ENCODE data around the gene TPD52L1. TPM values are rescaled to one million over a fixed set of nuclear protein-coding genes. Genes with fewer than 3 reads are reported as not detected.

Gene TPD52L1
- total RNA-seq, 1 donor from 2014 or later = 71.3 TPM

DNA sequence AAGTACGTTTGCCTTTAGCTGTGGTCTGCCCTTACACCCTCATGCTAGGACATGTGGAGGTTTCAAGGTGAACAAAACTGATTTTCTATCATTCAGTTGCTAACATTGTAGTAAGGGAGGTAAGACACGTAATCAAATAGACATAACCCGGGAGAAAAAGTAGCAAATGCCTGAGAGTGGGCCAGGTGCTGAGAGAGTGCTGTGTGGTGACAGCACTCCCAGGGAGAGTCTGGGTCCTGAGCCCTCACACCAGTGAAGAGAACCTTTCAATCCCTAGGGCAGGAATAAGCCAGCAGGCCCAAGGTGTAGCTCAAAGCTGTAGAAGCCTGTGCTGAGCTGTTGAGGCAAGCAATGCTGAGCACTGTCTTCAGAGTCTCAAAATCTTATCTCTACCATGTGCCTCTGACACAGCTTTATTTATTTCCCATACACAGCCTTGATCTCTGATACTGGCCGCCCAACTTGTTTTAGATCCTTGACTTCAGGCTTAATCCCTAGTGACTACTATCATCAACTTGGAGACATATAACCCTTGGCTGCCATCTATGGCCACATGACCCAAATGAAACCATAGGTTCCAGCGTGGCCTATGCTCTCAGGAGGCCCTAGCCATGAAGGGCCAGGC is 55.2 kb downstream of the TPD52L1 start:
- DNase-seq (ENCODE audit: low spot score) = no peak

DNA sequence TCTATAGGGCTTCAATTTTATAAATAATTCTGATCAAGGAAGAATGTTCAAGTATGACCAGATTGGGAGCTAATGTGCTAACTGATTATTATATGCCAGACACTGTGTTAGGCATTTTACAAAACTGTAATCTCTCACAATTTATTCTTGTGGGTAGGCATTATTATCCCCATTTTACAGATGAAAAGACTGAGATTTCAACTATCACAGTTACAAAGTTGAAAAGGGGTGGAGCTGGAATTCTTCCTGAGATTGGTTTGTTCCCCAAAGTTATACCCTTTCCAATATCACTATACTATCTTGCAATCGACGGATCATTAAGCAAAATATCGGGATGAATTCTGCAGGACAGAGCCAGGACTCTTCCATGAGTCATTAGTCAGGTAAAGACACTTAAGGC is 57.1 kb downstream of the TPD52L1 start:
- no peak for DNase-seq (ENCODE audit: low spot score)

DNA sequence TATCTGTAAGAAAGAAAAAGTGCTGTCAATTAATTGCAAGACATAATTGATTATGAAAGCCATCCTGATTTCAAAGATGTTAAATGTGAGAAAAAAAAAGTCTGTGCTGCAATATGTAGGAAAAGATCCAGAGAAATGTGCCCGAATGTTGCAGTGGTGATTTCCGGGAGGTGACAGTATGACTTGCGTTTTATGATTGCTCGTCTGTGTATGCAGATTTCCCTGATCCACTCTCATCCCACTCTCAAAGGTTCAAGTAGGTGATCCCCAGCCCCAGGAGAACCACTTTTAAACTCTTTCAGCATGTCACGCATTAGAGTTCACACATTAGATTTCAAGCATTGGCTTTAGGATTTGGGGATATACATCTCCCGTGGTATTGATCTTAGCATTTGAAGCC is 57.8 kb downstream of the TPD52L1 start:
- no peak for DNase-seq (ENCODE audit: low spot score)

DNA sequence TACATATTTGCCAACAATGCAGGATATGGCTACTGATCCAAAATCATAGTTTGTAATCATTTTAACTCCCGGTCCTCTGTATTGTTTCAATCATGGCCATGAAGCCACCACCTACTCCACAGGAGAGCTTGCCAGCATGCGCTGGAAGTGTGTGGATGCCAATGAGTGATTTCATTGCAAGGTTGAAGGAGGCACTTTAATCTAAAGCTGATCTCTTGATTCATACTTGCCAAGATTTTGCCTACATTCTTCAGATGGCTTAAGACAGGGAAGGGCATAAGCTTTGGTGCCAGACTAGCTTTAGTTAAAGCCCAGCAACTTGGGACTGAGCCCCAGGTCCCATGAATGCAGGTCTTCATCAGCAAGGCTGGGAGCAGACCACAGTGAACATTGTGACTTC is 58.8 kb downstream of the TPD52L1 start:
- DNase-seq (ENCODE audit: low spot score) = no peak

DNA sequence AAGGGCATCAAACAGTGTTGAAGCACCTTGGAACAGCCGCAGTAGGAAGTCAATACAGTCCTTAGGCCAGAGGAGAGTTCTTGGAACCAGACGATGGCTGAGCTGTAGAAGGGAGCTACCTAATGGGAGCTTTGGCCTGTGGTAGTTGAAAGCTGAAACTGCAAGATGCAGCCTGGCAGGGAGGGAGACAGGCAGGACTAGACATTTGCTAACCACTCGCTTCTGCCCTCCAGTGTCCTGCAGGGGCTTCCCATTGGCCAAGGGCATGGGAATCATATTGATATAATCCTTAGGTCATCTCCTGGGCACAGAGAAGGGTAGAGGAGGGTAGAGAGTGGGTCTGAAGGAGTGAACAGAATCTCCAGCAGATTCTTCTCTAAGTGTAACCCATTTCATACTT is 60.4 kb downstream of the TPD52L1 start:
- no peak for DNase-seq (ENCODE audit: low spot score)

DNA sequence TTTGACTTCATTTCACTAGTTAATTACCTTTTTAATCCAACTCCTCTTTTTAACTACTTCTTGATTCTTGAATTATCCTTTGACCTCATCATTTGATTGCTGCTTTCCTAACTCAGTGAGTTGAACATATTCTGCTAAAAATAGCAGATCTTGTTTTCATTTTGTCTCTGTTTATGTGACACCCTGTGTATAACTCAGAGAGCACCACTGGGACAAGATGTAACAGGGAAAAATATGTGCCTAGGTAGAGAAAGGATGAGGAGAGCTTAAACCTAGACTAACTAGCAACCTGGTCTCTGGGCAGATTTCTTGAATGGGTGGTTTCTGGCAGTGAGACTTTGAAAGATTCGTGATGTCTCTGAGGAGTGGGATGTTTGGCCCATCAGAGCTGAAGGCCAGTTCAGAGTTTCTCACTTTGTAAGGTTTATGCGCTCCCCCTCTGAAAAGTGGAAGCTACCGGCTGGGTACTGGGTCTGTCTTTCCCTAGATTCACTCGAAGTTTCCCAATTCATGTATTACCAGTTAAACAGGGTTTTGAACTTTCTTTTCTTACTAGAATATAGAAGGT is 61.8 kb downstream of the TPD52L1 start:
- DNase-seq (ENCODE audit: low spot score) = no peak

DNA sequence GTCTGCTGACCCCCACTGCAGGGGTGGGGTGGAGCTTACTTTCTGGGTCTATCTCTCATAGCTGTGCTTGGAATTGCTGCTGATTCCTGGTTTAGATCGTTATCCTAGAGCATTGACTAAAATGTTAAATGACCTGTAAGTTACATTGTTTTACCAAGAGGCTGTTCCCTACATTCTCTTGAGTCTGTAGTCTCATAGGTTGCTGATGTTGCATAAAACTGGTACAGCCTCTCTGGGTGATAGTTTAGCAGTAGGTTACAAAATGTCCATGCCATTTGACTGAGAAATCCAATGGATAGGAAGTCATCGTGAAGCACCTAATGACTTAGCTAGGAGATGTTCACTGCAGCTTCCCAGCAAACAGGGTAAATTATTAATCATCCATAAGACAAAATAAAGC is 62.4 kb downstream of the TPD52L1 start:
- DNase-seq (ENCODE audit: low spot score) = no peak

DNA sequence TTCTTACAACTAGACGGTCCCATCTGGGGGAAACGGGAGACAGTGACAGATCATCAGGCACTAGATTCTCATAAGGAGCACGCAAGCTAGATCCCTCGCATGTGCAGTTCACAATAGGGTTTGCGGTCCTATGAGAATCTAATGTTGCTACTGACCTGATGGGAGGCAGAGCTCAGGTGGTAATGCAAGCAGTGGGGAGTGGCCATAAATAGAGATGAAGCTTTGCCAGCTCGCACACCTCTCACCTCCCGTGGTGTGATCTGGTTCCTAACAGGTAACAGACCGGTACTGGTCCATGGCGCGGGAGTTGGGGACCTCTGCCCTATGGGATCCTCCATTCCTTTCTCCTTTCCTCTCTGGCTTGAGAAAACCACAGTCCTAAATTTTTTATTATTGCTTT is 63.8 kb downstream of the TPD52L1 start:
- DNase-seq (ENCODE audit: low spot score) = no peak

DNA sequence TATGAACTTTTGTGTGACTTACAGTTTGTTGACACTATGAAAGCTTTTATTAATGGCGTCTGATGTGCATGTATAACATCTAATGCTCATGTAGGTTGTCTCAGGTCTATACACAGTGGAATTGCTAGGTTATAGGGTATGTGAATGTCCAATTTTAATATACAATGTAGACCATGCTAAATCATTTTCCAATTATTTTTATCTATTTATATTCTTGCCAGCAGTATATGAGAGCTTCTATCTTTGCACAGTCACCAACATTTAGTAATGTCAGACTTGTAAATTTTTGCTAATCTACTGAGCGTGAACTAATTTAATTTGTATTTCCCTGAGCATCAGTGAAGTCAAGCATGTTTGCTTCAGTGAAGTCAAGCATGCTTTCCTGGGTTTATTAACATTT is 64.4 kb downstream of the TPD52L1 start:
- no peak for DNase-seq (ENCODE audit: low spot score)

DNA sequence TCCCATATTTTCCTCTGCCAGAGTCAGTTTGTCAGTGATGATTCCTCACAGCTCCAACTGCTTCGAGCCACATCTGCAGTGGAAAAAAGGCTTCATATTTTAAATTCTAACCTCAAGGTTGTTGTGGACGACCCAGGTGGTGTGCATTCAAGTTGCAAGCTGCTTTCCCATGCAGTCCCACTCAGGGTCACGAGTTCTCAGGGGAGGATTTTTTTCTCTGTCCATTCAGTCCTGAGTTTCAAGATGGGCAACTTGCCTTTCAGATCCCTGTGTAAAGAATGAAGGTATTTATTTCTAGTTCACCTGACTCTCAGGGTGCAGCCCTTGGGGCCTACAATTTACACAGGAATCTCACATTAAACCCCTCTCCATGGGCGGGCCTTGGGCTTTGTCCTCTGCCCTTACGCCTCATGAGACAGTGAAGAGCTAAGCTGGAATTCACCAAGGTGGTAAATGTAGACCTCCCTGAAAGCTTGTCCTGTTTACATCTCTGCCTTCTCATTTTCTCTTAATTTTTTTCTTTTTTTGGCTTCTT is 65.9 kb downstream of the TPD52L1 start:
- DNase-seq (ENCODE audit: low spot score) = no peak

DNA sequence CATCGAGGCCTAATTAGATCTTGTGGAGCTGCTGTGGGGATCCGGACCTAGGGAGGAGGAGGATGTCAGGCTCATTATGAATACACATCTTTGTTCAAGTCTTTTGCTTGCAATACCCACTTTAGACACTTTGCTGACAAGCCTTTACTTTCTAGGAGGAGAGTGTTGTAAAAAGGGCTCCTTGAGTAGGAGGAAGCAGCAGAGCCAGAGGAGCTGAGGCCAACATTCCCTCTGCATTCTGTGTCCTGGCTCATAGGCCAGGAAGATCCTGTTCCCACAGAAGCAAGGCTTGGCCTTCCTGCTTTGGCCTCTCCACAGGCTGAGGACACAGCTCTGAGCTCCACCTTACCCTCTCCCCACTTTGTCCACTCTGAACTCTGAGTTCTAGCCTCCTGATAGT is 67.1 kb downstream of the TPD52L1 start:
- DNase-seq (ENCODE audit: low spot score) = no peak

DNA sequence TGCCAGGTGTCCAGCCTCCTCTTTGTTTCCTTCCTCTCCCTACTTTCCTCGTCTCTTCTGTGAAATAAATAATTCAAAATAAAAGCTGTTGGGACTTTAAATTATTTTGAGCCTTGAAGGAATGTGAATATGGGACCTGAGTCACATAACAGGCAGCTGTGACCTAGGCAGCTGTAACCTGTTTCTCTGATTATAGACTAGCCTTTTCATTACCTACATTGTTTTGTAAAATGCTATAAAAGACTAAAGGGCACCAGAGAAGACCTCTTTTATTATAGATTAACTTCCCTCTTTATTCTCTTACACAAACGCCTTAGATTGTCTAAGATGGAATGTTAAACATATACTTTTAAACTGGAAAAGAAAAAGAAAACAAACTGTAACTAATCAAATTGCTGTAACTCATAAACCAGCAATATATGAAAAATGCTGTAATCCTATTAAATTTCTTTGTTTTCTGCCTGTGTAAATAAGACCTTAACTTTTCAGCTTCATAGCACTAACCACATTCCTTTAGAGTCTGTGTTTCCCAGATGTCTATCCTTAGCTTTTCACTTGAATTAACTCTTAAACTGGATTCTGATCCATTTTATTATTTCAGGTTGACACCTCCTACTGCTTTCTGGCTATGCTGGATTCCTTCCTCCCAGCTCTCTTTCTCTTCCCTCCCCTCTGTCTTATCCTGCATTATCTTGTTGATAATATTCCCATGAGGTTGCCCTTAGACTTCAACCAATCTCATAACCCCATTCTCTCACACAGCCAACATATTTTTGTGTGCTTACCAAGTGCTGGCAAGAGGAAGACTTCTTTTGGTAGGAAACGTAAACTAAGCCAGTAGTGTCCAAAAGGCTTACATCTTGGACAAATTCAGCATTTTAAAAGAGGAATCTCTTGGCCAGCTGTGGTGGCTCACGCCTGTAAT is 69.2 kb downstream of the TPD52L1 start:
- DNase-seq (ENCODE audit: low spot score) = no peak

DNA sequence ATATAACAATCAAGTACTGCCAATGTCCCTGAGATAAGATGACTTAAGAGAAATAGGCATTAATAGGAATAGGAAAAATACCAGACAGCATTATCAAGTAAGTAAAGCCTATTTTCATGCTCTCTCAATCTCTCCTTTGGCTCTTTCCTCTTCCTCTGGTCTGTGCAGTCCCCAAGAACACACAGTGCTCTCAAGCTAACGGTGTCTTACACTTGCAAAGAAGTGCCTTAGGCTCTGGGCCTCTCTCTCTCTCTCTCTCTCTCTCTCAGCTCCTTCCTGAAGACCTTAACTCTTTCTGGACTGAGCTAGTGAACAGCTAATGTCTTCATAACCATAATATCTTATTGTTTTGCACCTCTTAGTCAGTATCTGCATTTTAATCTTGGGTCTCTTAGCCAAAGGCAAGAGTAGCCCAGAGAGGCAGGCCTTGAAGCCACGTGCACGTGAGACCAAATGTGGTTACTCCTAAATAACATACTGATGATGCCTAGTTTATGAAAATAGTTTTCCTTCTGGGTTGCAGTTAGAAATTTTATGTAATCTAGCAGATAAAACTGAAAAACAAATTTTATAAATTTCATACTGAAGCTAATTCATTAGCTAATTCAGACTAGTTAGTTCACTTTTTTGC is 70.8 kb downstream of the TPD52L1 start:
- DNase-seq (ENCODE audit: low spot score) = no peak

DNA sequence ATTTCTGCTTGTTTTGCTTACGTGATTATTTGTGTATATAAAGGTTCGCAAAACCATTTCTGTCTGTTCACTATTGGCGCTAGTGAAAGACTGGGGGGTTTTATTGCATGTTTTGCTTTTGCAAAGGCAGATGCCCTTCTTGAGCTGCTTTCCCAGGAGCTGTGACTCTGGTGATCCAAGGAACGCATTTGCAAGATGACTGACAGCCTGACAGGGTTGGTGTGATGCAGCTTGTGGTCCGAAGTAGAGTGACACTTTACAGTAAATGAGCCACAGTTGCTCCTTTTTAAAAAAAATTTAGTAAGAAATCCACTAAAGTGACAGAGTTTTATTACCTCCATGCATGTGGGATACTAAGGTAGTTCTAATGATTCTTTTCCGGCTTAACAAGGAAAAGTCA is 73.7 kb downstream of the TPD52L1 start:
- no peak for DNase-seq (ENCODE audit: low spot score)

DNA sequence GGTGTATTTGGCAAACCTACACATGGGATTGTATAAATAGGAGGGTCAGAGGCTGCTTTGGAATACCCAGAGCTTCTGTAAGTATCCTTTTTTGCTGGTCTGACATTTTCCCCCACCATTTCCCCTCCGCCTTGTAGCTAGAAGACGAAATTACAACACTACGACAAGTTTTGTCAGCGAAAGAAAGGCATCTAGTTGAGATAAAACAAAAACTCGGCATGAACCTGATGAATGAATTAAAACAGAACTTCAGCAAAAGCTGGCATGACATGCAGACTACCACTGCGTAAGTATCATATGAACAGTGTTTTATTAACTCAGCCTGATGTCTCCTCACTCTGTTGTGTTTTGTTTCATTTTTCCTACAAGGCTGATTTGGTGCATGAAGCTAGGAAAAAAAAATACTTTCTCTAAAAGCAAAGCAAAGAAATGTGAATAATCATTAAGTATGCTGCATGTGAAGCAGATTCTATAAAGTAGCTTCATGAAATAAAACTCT is 75.5 kb downstream of the TPD52L1 start:
- DNase-seq (ENCODE audit: low spot score) = no peak

DNA sequence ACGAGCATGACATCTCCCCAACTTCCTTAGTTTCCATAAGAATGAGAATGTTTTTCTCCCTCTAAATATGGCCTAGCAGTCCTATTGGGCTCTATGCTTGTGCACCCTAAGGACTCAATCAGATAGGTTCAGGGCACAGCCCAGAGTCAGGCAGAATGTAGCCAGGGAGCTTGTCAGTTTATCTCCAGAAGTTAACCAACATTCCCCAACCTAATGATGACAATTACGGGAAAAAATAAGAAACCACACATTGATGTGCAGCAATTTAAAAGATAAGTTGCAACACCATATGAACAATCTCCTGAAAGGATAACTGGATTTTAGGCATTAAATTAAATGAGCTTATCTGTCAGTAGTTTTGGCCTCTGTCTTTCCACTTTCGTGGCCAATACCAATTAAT is 77.1 kb downstream of the TPD52L1 start:
- DNase-seq (ENCODE audit: low spot score) = no peak

DNA sequence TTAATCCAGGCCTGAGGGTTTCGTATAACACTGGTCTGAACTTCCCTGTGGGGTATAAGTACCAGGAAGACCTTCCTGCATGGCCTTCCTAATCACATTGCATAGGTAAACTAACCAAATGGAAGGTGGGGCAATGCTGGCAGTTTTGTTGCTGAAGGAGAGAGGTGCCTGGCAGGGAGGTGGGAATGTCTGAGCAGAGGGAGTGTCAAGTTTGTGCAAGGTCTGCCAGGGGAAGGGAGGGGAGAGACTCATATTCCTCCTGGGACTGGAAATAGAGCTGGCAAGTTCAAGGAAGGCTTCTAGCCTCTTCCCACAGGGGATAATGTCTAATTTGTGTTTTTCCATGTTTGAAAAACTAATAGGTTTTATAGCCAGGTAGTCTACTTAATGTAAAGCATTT is 77.6 kb downstream of the TPD52L1 start:
- DNase-seq (ENCODE audit: low spot score) = no peak

DNA sequence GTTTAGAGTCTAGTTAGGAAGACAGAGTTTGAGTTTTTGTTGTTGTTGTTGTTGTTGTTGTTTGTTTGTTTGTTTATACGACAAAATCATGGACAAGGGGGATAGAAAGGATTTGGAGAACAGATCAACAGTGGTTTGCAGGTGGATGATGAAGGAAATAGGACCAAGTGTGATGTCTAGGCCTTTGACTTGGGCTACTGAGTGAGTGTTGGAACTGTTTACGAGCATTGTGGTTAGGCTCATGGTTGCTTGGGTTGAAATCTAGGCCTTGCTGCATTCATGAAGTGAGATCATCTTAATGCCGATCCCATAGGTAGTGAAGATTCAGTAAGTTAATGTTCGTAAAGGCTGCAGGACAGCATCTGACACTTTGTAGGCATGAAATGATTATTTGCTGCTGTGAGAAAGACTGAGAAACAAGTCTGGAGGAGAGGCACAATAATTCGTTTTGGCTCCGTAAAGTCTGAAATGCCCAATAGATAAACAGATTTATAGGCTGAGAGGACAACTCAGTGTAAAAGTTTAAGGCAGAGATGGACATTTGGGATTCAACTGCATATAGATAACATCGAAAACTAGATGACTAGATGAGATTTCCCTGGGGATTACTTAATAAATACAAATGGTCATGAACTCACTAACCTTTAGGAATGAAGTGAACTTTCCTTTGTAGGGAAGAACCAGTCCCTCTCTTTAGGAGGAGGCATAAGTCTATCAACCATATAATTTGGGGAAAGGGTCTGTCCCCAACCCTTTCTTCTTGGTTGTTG is 78.2 kb downstream of the TPD52L1 start:
- DNase-seq (ENCODE audit: low spot score) = no peak

DNA sequence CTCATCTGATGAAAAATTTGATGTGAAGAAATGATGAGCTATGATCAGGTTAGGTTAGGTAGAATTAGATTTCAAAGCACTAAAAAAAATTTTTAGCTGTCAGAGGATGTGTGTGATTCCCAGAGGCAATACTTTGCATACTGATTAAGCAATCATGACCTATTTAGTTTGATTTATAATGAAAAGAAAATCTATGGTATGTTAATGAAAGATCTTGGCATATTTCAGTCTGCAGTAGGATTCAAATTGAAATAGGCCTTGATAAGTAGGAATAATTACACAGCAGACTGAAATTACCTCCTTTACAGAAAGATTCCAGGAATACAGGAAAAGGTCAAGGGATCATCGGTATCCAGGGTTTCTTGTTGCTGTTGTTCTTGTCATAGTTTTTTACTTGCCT is 78.9 kb downstream of the TPD52L1 start:
- no peak for DNase-seq (ENCODE audit: low spot score)

DNA sequence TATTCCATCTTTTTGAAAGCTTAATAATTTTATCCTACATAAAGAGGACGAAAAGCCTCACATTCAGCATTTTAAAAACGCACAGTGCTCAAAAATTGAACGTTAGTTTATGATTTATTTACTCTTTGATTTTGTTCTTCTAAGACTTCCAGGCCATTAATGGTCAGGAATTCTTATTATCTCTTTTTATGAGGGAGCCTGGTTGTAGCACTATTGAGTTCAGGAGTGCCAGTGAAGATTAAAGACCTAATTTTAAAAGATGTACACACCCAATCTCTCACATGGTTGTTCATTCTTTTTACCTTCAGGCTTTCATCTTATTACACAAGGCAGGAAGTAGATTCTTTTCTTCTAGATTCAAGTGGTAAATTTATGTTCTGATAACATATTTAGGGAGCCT is 79.6 kb downstream of the TPD52L1 start:
- DNase-seq (ENCODE audit: low spot score) = no peak
